HL-60 (cell line): ENCODE results near the gene GMEB2.

Source experiments
- DNase-seq, 2 experiments: peaks; one replicate each; pipeline ENCODE4 v3.0.0-alpha.2; 2010 to 2020; ENCODE audit warnings: low read depth in 1 of 2, low spot score in 1 of 2
- H3K27ac ChIP-seq: fragments of 250-450 bp; sonication (Bioruptor Pico); replicated peaks from 2 replicates; pipeline ENCODE4 v1.5.1; 2020; ENCODE audit warnings: mild to moderate bottlenecking, moderate library complexity
- H3K27me3 ChIP-seq: fragments of 250-450 bp; sonication (Bioruptor Pico); 2 replicates; pipeline ENCODE4 v1.5.1; 2021; ENCODE audit warnings: mild to moderate bottlenecking, moderate library complexity; ENCODE audit not compliant: insufficient read depth, poor library complexity, severe bottlenecking
- H3K4me3 ChIP-seq: replicated peaks from 2 replicates; pipeline ENCODE4 v1.5.1; 2011; ENCODE audit warnings: mild to moderate bottlenecking, control low read depth, low read length; ENCODE audit not compliant: insufficient read depth
- CTCF ChIP-seq: IDR thresholded peaks from one replicate; pipeline ENCODE4 v1.5.1; 2011; ENCODE audit warnings: low read length, control low read depth, inconsistent platforms; ENCODE audit not compliant: insufficient read depth
- GABPA ChIP-seq: IDR thresholded peaks from 2 replicates; pipeline ENCODE4 v1.6.1; 2012; ENCODE audit warnings: low read depth
- POLR2AphosphoS5 ChIP-seq: IDR thresholded peaks from 2 replicates; pipeline ENCODE4 v1.6.1; 2012; ENCODE audit warnings: low read depth
- REST ChIP-seq: IDR thresholded peaks from 2 replicates; pipeline ENCODE4 v1.6.1; 2012; ENCODE audit warnings: low read depth; ENCODE audit not compliant: insufficient replicate concordance
- SPI1 ChIP-seq: IDR thresholded peaks from 2 replicates; pipeline ENCODE4 v1.6.1; 2012; ENCODE audit warnings: low read depth, mild to moderate bottlenecking, borderline replicate concordance

GMEB2 gene

GRCh38 chr20:63597651-63598478, 29.0 kb downstream of the GMEB2 start:
- Histone ChIP-seq H3K4me3 (no peak overlapping the region), H3K27me3 (no peaks in the 10 kb centered on the region), H3K27ac (no peak overlapping the region)
- no peak for TF ChIP-seq POLR2AphosphoS5
- no peak for TF ChIP-seq GABPA
- TF ChIP-seq CTCF, result no peak
- TF ChIP-seq SPI1, result no peak
- TF ChIP-seq REST, result no peak
- DNase-seq, result no peak

- H3K27me3 ChIP-seq, result no peaks in the 10 kb centered on the region
- no peak for TF ChIP-seq CTCF
- TF ChIP-seq REST, result no peak
- no peak for TF ChIP-seq GABPA
- TF ChIP-seq SPI1, result no peak
- TF ChIP-seq POLR2AphosphoS5, result no peak
- DNase-seq, result no peak
- H3K27ac ChIP-seq, result no peak overlapping the region
- H3K4me3 ChIP-seq, result no peak overlapping the region
These were observed 30.5 kb downstream of the GMEB2 start for GRCh38 chr20:63596423-63596822.

GRCh38 chr20:63595416-63596127, 31.3 kb downstream of the GMEB2 start:
- no peak for TF ChIP-seq GABPA
- TF ChIP-seq POLR2AphosphoS5, result peak; percentile 14; the same call in 1 of the 2 replicates
- no peak for TF ChIP-seq CTCF

More at GRCh38 chr20:63595416-63596127, 31.3 kb downstream of the GMEB2 start:
- no peak for DNase-seq
- Histone ChIP-seq H3K27ac (no peak overlapping the region), H3K4me3 (no peak overlapping the region), H3K27me3 (no peaks in the 10 kb centered on the region)
